LHCN-M2 (cell line): ENCODE data around the gene BNC2. TPM values are rescaled to one million over a fixed set of nuclear protein-coding genes. Genes with fewer than 3 reads are reported as not detected.
"Not testable (repeated sequence)": the region's sequence is repeated elsewhere in the genome, so short reads cannot be mapped to it uniquely, and the experiment has no call there.

Experiments
- DNase-seq: peaks from one replicate; pipeline ENCODE4 v3.0.0-alpha.2; 2012; ENCODE audit warnings: low read depth
- polyA plus RNA-seq: library from polyadenylated mRNA; unstranded; fragments of >200 nt; gene quantifications from one replicate; pipeline ENCODE4 v1.2.1, GENCODE V29; 2012; ENCODE audit warnings: missing spikeins
- total RNA-seq: library from RNA; depleted of rRNA; stranded (reverse); fragments of >200 nt; gene quantifications from 2 replicates; pipeline ENCODE4 v1.2.3, GENCODE V29; 2014; rRNA removed

Gene BNC2, protein sequence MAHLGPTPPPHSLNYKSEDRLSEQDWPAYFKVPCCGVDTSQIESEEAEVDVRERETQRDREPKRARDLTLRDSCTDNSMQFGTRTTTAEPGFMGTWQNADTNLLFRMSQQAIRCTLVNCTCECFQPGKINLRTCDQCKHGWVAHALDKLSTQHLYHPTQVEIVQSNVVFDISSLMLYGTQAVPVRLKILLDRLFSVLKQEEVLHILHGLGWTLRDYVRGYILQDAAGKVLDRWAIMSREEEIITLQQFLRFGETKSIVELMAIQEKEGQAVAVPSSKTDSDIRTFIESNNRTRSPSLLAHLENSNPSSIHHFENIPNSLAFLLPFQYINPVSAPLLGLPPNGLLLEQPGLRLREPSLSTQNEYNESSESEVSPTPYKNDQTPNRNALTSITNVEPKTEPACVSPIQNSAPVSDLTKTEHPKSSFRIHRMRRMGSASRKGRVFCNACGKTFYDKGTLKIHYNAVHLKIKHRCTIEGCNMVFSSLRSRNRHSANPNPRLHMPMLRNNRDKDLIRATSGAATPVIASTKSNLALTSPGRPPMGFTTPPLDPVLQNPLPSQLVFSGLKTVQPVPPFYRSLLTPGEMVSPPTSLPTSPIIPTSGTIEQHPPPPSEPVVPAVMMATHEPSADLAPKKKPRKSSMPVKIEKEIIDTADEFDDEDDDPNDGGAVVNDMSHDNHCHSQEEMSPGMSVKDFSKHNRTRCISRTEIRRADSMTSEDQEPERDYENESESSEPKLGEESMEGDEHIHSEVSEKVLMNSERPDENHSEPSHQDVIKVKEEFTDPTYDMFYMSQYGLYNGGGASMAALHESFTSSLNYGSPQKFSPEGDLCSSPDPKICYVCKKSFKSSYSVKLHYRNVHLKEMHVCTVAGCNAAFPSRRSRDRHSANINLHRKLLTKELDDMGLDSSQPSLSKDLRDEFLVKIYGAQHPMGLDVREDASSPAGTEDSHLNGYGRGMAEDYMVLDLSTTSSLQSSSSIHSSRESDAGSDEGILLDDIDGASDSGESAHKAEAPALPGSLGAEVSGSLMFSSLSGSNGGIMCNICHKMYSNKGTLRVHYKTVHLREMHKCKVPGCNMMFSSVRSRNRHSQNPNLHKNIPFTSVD
- total RNA-seq = 16.4 and 23.8 TPM in 2 replicates
- polyA plus RNA-seq = 7.3 TPM

GRCh38 chr9:16870596-16871335 lies at the start of gene BNC2:
BNC2 (minus strand) TSS chr9:16870670; CDS start chr9:16870648, 22 bp downstream.
- DNase-seq = peak; percentile 72

- DNase-seq = no peak
Measured at GRCh38 chr9:16918920-16919319, 48.5 kb upstream of the BNC2 start.

DNA sequence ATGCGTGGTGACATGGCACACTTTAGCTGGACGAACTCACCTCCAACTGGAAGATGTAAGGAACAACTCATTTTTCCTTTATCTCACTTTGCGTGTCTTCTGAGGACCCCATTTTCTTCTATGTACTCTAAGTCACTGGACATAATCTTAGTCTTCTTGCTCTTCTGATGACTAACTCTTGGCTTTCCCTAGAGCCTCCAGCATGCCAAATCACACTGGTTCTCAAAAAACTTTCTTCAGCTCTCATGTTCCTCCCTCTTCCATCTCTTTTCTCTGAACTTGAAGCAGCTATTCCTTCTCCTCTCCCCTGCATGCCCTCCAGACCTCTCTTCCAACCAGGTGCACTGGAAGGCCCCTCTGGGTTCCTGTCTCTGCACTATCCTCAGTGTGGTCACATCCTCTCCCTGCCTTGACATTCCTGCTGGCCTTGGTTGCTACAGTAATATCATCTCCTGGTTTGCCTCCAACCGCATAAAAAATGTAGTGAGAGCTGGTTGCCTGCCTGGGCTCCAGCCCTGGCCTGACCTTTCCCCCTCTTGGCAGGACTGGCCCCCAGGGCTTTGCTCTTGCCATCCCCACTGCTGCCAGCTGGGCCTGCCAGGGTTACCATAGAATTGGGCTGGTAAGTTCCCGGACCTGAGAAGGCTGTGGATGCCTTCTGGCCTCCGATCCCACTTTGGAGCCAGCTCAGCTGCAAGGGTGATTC lies 44.8 kb upstream of the BNC2 start:
- DNase-seq = peak; percentile 21

GRCh38 chr9:16912197-16912596 lies 41.7 kb upstream of the BNC2 start:
- no peak for DNase-seq

- peak; percentile 48 for DNase-seq
Measured at GRCh38 chr9:16908206-16908605, 37.7 kb upstream of the BNC2 start.

GRCh38 chr9:16904655-16905054 lies 34.2 kb upstream of the BNC2 start:
- DNase-seq = no peak

DNA sequence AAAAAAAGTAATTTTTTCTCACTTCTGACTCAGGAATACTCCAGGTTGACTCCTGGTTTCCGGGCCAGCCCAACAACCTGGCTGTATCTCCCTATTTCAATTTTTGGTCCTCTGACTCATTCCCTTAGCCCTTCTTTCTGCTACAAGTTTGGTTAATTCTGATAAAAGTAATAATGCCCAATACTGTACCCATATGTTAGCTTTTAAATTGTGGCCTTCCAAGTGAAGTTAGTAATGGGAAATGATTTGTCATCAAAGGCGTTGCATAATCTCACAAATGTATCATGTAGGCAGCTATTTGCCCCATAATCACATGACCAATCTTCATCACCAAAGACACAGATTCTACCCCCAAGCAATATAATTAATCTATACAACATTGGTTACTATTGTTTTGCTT lies 31.1 kb upstream of the BNC2 start:
- peak; percentile 58 for DNase-seq

- no peak for DNase-seq
Measured at GRCh38 chr9:16899606-16900005, 29.1 kb upstream of the BNC2 start.

- no peak for DNase-seq
Measured at GRCh38 chr9:16898464-16898863, 28.0 kb upstream of the BNC2 start.

- DNase-seq = no peak
Measured at GRCh38 chr9:16888594-16888993, 18.1 kb upstream of the BNC2 start.

DNA sequence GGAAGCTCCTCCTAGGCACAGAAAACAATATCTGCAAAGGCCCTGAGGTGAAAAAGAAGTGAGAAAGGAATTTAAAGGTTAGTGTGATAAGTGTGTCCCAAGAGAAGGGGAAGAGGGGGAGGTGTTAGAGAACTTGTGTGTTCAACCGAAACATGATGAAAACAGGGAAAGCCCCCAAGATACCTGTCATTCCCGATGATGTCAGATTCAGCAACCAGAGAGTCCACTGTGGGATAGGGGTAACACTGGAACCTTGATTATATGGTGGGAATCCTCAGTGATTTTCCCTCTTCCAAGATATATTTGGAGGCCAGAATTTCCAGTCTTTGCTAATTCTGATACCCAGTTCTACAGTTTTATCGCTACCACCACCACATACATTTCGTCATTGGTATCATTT lies 15.5 kb upstream of the BNC2 start:
- DNase-seq = no peak

DNA sequence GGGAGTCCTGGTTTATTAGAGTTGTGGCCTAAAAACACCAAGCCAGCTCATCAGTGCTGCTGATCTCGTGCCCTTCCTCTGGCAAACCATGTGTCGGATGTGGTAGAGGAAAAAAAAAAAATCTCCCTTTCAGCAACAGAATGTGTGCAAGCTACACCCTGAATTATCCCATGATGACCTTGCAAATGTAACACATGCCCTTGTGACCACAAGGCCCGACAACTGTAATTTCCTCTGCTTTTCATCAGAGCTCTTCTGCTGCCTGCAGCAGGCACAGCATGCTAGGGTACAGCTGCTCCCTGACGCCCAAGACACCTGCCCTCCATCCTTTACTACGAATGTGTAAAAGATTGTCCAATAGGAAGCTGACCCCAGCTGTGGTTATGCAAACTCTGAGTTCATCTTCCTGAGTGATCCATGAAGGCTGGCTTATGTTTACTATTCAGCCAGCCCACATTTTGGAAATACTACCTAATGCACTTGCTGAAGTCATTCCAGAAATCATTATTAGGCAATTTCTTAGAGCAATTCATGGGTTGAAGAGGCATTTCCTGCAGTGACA lies 14.6 kb upstream of the BNC2 start:
- DNase-seq = peak; percentile 100

DNA sequence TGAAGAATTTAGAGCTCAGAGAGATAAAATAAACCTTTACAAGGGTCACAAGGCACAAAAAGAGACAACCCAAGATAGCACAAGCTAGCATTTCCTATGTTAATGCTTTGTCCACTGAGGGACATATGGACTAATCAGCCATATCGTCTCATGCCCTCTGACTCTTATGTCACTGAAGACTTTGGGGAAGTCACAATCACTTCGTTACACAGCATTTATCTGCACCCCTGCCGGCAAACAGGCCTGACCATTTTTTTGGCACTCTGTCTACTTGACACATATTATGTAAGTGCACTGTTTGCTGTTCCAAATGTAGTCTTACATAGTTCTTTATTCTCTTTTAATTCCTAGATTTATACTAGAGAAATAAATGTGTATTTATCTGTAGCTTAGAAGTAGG lies 13.9 kb upstream of the BNC2 start:
- no peak for DNase-seq

DNA sequence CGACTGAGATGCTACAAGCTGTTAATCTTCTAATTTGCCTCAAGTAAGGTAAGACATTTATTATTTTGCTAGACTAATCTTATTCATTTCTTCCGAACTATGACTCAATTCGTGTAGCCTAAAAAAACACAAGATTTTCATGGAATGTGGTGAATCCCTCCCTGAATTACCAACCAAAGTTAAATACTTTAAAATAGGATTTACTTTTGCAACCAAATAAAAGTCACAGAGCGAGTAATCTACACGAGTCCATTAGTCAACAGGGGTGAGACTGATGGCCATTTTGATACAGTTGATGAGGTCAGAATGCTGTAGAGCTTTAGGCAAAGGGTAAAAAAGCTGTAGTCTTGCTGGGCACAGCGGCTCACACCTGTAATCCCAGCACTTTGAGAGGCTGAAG lies 13.1 kb upstream of the BNC2 start:
- peak; percentile 45 for DNase-seq

- DNase-seq = not testable (repeated sequence)
Measured at GRCh38 chr9:16882440-16882839, 12.0 kb upstream of the BNC2 start.

DNA sequence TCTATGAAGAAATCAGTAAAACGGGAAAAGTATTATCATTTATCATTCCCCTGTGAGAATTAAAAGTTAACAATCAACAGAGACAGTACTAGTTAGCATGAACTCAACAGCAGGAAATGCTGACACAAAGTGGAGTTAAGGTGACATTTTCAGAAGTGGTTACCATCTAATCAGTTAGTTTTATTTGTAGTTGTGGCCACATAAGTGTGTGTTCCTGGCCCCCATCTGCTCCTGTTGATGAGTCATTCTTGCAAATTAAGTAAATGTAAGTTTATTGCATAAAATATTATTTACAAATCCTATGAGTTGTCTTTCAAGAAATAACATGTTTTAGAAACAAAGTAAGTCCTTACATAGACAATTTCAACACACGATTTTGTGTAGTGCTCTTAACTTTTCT lies 8.9 kb upstream of the BNC2 start:
- peak; percentile 45 for DNase-seq

DNA sequence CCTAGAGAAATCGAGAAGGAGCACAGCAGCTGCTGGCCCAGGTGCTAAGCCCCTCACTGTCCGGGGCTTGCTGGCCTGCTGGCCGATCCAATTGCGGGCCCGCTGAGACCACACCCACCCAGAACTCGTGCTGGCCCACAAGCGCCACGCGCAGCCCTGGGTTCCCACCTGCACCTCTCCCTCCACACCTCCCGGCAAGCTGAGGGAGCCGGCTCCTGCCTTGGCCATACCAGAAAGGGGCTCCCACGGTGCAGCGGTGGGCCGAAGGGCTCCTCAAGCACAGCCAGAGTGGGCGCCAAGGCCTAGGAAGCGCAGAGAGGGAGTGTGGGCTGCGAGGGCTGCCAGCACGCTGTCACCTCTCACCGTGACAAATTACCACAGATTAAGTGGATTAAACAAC lies 6.8 kb upstream of the BNC2 start:
- DNase-seq = no peak

DNA sequence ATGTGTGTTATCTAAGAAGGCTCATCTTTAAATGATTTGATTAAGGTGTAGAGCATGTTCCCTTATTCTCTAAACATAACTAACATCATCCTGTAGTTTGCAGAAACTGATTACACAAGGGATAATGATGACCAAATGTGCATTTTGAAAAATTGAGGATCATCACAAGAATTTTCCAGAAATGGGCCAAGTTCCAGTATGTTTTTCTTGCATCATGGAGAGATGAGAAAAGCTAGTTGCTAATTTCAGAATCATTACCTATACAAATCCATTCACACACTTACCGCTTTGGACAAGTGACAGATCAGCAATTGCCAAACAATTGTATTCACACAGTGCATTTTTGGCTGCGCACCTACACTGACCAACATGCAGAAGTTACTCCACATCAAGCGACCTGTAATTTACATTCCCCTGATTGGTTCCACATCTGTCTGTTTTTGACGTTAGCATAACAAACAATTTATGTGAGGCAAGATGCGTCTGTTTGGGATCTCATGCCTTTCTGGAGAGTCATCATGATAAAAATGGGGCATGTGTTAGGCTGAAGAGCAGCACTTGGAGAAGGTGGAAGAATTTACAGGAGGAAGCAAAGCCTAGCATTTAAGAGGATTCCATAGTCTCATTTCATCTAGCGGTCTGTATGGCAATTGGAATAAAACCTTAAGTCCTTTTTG lies 2.8 kb upstream of the BNC2 start:
- DNase-seq = peak; percentile 31

DNA sequence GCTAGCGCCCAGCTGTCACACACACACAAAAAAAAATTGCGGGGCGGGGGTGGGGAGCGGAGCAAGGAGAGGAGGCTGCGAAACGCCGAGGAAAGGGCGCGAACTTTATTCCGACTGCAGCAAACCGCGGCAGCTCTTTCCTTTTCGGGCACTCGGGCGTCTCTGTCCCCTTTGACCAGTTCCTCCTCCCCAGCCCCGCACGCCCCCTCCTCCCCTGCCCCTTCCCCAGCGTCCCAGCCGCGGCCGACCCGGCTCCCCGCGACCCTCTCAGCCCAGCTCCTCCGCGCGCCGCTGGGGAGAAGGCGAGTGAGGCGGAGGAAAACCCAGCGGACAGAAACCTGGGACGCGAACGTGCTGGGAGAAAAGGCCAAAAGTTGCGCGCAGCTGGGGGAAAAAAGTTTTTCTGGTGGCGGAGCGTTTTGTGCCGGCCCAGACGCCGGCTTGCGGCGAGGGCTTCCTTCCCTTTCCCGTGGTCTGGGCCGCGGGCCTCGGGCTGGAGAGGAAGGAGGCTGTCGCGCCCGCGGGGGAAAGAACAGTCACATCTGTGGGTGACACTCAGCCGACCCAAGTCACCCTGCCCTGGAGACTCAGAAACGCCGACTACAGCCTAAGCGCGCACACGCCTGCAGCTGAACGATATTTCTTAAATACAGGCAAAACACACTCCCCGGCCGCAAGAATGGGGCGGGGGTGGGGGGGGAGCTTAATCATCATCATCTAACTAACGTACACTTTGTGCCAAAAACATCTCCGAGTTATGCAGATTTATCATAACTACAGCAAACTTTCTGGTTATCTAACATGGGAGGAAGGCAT lies 1.1 kb upstream of the BNC2 start:
- peak; percentile 90 for DNase-seq
